RWPE2 (cell line): Measurements from ENCODE around the gene NCF2.

Experiments
- ATAC-seq: fragments of 200-7000 bp; cut with Tn5 transposase; 3 replicates; pipeline ENCODE4 v1.9.1; 2021; ENCODE audit warnings: low read depth
- DNase-seq: peaks from one replicate; pipeline ENCODE4 v3.0.0-alpha.2; 2020; ENCODE audit warnings: low spot score
- H3K27ac ChIP-seq: fragments of 450-650 bp; 2 replicates; pipeline ENCODE4 v1.5.1; 2017; ENCODE audit warnings: mild to moderate bottlenecking; ENCODE audit not compliant: poor library complexity, severe bottlenecking
- H3K27me3 ChIP-seq: fragments of 250-450 bp; sonication (Bioruptor Pico); 2 replicates; pipeline ENCODE4 v1.5.1; 2021; ENCODE audit warnings: mild to moderate bottlenecking, moderate library complexity; ENCODE audit not compliant: insufficient read depth, poor library complexity, severe bottlenecking
- H3K36me3 ChIP-seq: fragments of 250-450 bp; sonication (Bioruptor Pico); 2 replicates; pipeline ENCODE4 v1.5.1; 2020; ENCODE audit warnings: low read depth, mild to moderate bottlenecking, moderate library complexity
- H3K4me1 ChIP-seq: fragments of 250-450 bp; sonication (Bioruptor Pico); 2 replicates; pipeline ENCODE4 v1.5.1; 2021; ENCODE audit warnings: mild to moderate bottlenecking, moderate library complexity; ENCODE audit not compliant: insufficient read depth, poor library complexity, severe bottlenecking
- H3K4me3 ChIP-seq: fragments of 250-450 bp; sonication (Bioruptor Pico); 2 replicates; pipeline ENCODE4 v1.5.1; 2021; ENCODE audit warnings: mild to moderate bottlenecking, moderate library complexity; ENCODE audit not compliant: severe bottlenecking
- H3K9me3 ChIP-seq: fragments of 250-450 bp; sonication (Bioruptor Pico); 2 replicates; pipeline ENCODE4 v1.5.1; 2021; ENCODE audit warnings: mild to moderate bottlenecking, moderate library complexity; ENCODE audit not compliant: severe bottlenecking
- CTCF ChIP-seq: fragments of 450-650 bp; IDR thresholded peaks from one replicate; pipeline ENCODE4 v1.5.1; 2017; ENCODE audit warnings: mild to moderate bottlenecking, moderate library complexity; ENCODE audit not compliant: poor library complexity, severe bottlenecking

NCF2 gene

GRCh38 chr1:183569141-183569540 lies 21.1 kb downstream of the NCF2 start:
- H3K36me3 ChIP-seq: no peaks in the 10 kb centered on the region
- H3K27ac ChIP-seq: peak overlapping the region; percentile 75
- DNase-seq: no peak
- peaks cover 23% of the 10 kb centered on the region for H3K4me1 ChIP-seq
- ATAC-seq: peak; percentile 84
- no peak for TF ChIP-seq CTCF
- H3K27me3 ChIP-seq: no peaks in the 10 kb centered on the region
- H3K4me3 ChIP-seq: no peak overlapping the region
- H3K9me3 ChIP-seq: no peaks in the 10 kb centered on the region

GRCh38 chr1:183568176-183569021 lies 21.9 kb downstream of the NCF2 start:
- ATAC-seq: no peak; the same call in 2 of the 3 replicates
- no peak overlapping the region for H3K4me3 ChIP-seq
- H3K9me3 ChIP-seq: no peaks in the 10 kb centered on the region
- no peaks in the 10 kb centered on the region for H3K27me3 ChIP-seq
- peak overlapping the region; percentile 75 for H3K27ac ChIP-seq
- peaks cover 23% of the 10 kb centered on the region for H3K4me1 ChIP-seq
- no peak for DNase-seq
- H3K36me3 ChIP-seq: no peaks in the 10 kb centered on the region
- TF ChIP-seq CTCF: no peak

- H3K9me3 ChIP-seq: no peaks in the 10 kb centered on the region
- ATAC-seq (peak; percentile 67), DNase-seq (no peak)
- H3K4me3 ChIP-seq: no peak overlapping the region
- no peaks in the 10 kb centered on the region for H3K36me3 ChIP-seq
- no peak for TF ChIP-seq CTCF
- peak overlapping the region; percentile 75 for H3K27ac ChIP-seq
- H3K4me1 ChIP-seq: peaks cover 23% of the 10 kb centered on the region
- H3K27me3 ChIP-seq: no peaks in the 10 kb centered on the region
Measured at GRCh38 chr1:183567584-183567983, 22.7 kb downstream of the NCF2 start.

- ATAC-seq (no peak), DNase-seq (no peak)
- Histone ChIP-seq H3K27ac (no peak overlapping the region), H3K36me3 (no peaks in the 10 kb centered on the region), H3K4me3 (no peak overlapping the region), H3K4me1 (peaks cover 23% of the 10 kb centered on the region), H3K9me3 (no peaks in the 10 kb centered on the region), H3K27me3 (no peaks in the 10 kb centered on the region)
- no peak for TF ChIP-seq CTCF
Measured at GRCh38 chr1:183566026-183566425, 24.2 kb downstream of the NCF2 start.

- DNase-seq: no peak
- TF ChIP-seq CTCF: no peak
- no peaks in the 10 kb centered on the region for H3K9me3 ChIP-seq
- H3K27ac ChIP-seq: no peak overlapping the region
- H3K4me3 ChIP-seq: no peak overlapping the region
- H3K27me3 ChIP-seq: no peaks in the 10 kb centered on the region
- no peak for ATAC-seq
- peaks cover 23% of the 10 kb centered on the region for H3K4me1 ChIP-seq
- H3K36me3 ChIP-seq: no peaks in the 10 kb centered on the region
Measured at GRCh38 chr1:183565261-183565660, 25.0 kb downstream of the NCF2 start.
